H1 (cell line): ENCODE measurements around the gene KBTBD3. TPM values are rescaled to one million over a fixed set of nuclear protein-coding genes. Genes with fewer than 3 reads are reported as not detected.

Experiments
- ATF2 ChIP-seq: IDR thresholded peaks from 2 replicates; pipeline ENCODE4 v1.6.1; 2012; ENCODE audit warnings: low read length, inconsistent platforms
- SIX5 ChIP-seq: IDR thresholded peaks from 2 replicates; pipeline ENCODE4 v1.6.1; 2011; ENCODE audit warnings: mild to moderate bottlenecking, low read depth, low read length
- polyA plus RNA-seq, 7 experiments: library from polyadenylated mRNA; depleted of rRNA in 3 of 7; stranded (reverse) in 5 of 7; unstranded in 2 of 7; fragments of >200 nt in 5 of 7; fragments of 200-250 nt in 2 of 7; gene quantifications; 1 replicate in 5 of 7; 2 replicates in 1 of 7; 4 replicates in 1 of 7; pipeline versions ENCODE4 v1.2.1 to v1.2.3, GENCODE V29; 2011 to 2013; ENCODE audit warnings: missing spikeins in 2 of 7, mixed read lengths in 2 of 7
- total RNA-seq: library from RNA; stranded (reverse); fragmentation: NEBNext Ultra II Directional; extraction: Animal tissue kit (Norgen Biotek cat#: 25700); gene quantifications from 2 replicates; pipeline ENCODE4 v1.2.1, GENCODE V29; 2021

KBTBD3 gene
- total and polyA plus RNA-seq, 2 of the 8 experiments (the other 6 are each of a cell fraction or from before 2014, with no cell fraction given): 1.2 to 6.1 TPM

- no peak for TF ChIP-seq ATF2
- TF ChIP-seq SIX5: no peak
Observed at GRCh38 chr11:106015066-106015465, 62.1 kb downstream of the KBTBD3 start (continued).
